HepG2 (cell line): ENCODE data around the gene RAB36. TPM values are rescaled to one million over a fixed set of nuclear protein-coding genes. Genes with fewer than 3 reads are reported as not detected.

ENCODE experiments used
- ATAC-seq: fragments of 200-7000 bp; cut with Tn5 transposase; 3 replicates; pipeline ENCODE4 v1.9.1; 2020; ENCODE audit warnings: mild to moderate bottlenecking, moderate library complexity
- BruUV-seq: library from RNA; stranded (reverse); fragments of 400-500 nt; replicated peaks from 2 replicates; lab custom pipeline; 2021; lab: Mats Ljungman, UMichigan
- CTCF ChIA-PET: fragments of 300-600 bp; formaldehyde crosslinking; extraction: SDS; loops from one replicate; lab custom pipeline; 2021; ENCODE audit warnings: low total read pairs, inconsistent platforms, low intra/inter-chr PET ratio; lab: Yijun Ruan, JAX
- POLR2A ChIA-PET: fragments of 350-600 bp; sonication (Branson Sonifier 250); formaldehyde crosslinking; loops from one replicate; lab custom pipeline; 2020; ENCODE audit warnings: antibody characterized with exemption, inconsistent platforms; lab: Yijun Ruan, JAX
- DNase-seq: peaks from one replicate; pipeline ENCODE4 v3.0.0-alpha.2; 2015; ENCODE audit warnings: low spot score
- FAIRE-seq: peaks from 3 replicates; lab custom pipeline; 2011; peaks lifted over from hg19 to GRCh38; lab: Jason Lieb, UNC
- H2AFZ ChIP-seq: one replicate; pipeline ENCODE4 v1.6.1; 2011; ENCODE audit warnings: low read length, inconsistent platforms
- H3K27ac ChIP-seq: fragments of 300-600 bp; 3 replicates; pipeline ENCODE4 v1.8.0; 2011; ENCODE audit warnings: mixed run types, mild to moderate bottlenecking, mixed read lengths, low read length, inconsistent platforms; ENCODE audit not compliant: insufficient read depth; ENCODE audit errors: extremely low read length
- H3K27me3 ChIP-seq, 2 experiments: fragments of 200-600 bp in 1 of 2; 2 replicates in 1 of 2; 3 replicates in 1 of 2; pipeline versions ENCODE4 v1.6.0 to v1.8.0; 2011; ENCODE audit warnings: low read length in 2 of 2, mild to moderate bottlenecking in 2 of 2, moderate library complexity in 2 of 2, inconsistent platforms in 1 of 2; ENCODE audit not compliant: insufficient read depth in 2 of 2, control insufficient read depth in 1 of 2
- H3K36me3 ChIP-seq, 2 experiments: fragments of 200-600 bp in 1 of 2; replicated peaks in 1 of 2; 2 replicates in 1 of 2; 3 replicates in 1 of 2; pipeline versions ENCODE4 v1.5.1 to v1.8.0; 2011; ENCODE audit warnings: low read length in 2 of 2, inconsistent platforms in 1 of 2; ENCODE audit not compliant: insufficient read depth in 2 of 2, control insufficient read depth in 1 of 2
- H3K4me1 ChIP-seq: 2 replicates; pipeline ENCODE4 v1.5.1; 2012; ENCODE audit warnings: low read length, inconsistent platforms; ENCODE audit not compliant: insufficient read depth
- H3K4me2 ChIP-seq: 2 replicates; pipeline ENCODE4 v1.6.0; 2011; ENCODE audit warnings: low read depth, low read length, inconsistent platforms
- H3K4me3 ChIP-seq, 3 experiments: fragments of 200-600 bp in 1 of 3; sonication (generic), shearing (Covaris generic) in 1 of 3; replicated peaks in 1 of 3; 2 replicates each; pipeline ENCODE4 v1.5.1; 2011 to 2016; ENCODE audit warnings: low read length in 3 of 3, inconsistent platforms in 2 of 3, low read depth in 2 of 3, mild to moderate bottlenecking in 2 of 3, control low read depth in 1 of 3, mixed read lengths in 1 of 3; ENCODE audit not compliant: insufficient read depth in 1 of 3
- H3K79me2 ChIP-seq: one replicate; pipeline ENCODE4 v1.6.1; 2011; ENCODE audit warnings: low read length, inconsistent platforms; ENCODE audit not compliant: insufficient read depth
- H3K9ac ChIP-seq: 2 replicates; pipeline ENCODE4 v1.6.0; 2011; ENCODE audit warnings: mild to moderate bottlenecking, low read depth, low read length, inconsistent platforms; ENCODE audit not compliant: insufficient read depth
- H3K9me3 ChIP-seq: 2 replicates; pipeline ENCODE4 v1.5.1; 2012; ENCODE audit warnings: mild to moderate bottlenecking, low read length
- H4K20me1 ChIP-seq: 2 replicates; pipeline ENCODE4 v1.6.0; 2011; ENCODE audit warnings: inconsistent platforms, mild to moderate bottlenecking, low read length, moderate library complexity; ENCODE audit not compliant: insufficient read depth
- CHD2 ChIP-seq: IDR thresholded peaks from 2 replicates; pipeline ENCODE4 v1.6.1; 2011; ENCODE audit warnings: low read depth, low read length, improper control_type of control experiment
- FOXK1 ChIP-seq: sonication (generic); formaldehyde crosslinking; IDR thresholded peaks from 2 replicates; pipeline ENCODE4 v1.4.0; 2020; ENCODE audit warnings: low read depth, missing genetic modification reagents, borderline replicate concordance
- PAWR ChIP-seq: sonication (generic); formaldehyde crosslinking; IDR thresholded peaks from 2 replicates; pipeline ENCODE4 v1.4.0; 2020; ENCODE audit warnings: missing genetic modification reagents, mild to moderate bottlenecking, borderline replicate concordance
- RXRB ChIP-seq: IDR thresholded peaks from 2 replicates; pipeline ENCODE4 v1.6.1; 2016; ENCODE audit warnings: borderline replicate concordance, missing genetic modification reagents, missing compliant biosample characterization
- SALL1 ChIP-seq: sonication (generic); formaldehyde crosslinking; IDR thresholded peaks from 2 replicates; pipeline ENCODE4 v1.8.0; 2022; ENCODE audit warnings: mild to moderate bottlenecking, missing genetic modification reagents
- SRF ChIP-seq: IDR thresholded peaks from 2 replicates; pipeline ENCODE4 v1.6.1; 2011; ENCODE audit warnings: mild to moderate bottlenecking, low read depth, low read length, moderate library complexity
- THAP11 ChIP-seq: IDR thresholded peaks from 2 replicates; pipeline ENCODE4 v1.6.1; 2016; ENCODE audit warnings: missing biosample characterization, missing genetic modification reagents
- TP53 ChIP-seq: sonication (generic); formaldehyde crosslinking; conservative IDR thresholded peaks from 2 replicates; pipeline ENCODE4 v1.4.0; 2020; ENCODE audit warnings: missing genetic modification reagents
- ZNF20 ChIP-seq: sonication (generic); formaldehyde crosslinking; IDR thresholded peaks from 2 replicates; pipeline ENCODE4 v1.4.0; 2020; ENCODE audit warnings: mild to moderate bottlenecking, moderate library complexity, missing genetic modification reagents
- ZNF282 ChIP-seq: fragments of 450-650 bp; IDR thresholded peaks from 2 replicates; pipeline ENCODE4 v1.6.1; 2018; ENCODE audit not compliant: partially characterized antibody
- ZNF383 ChIP-seq: sonication (generic); formaldehyde crosslinking; IDR thresholded peaks from 2 replicates; pipeline ENCODE4 v1.4.0; 2020; ENCODE audit warnings: missing genetic modification reagents, mild to moderate bottlenecking, borderline replicate concordance
- ZNF567 ChIP-seq: sonication (generic); formaldehyde crosslinking; IDR thresholded peaks from 2 replicates; pipeline ENCODE4 v1.8.1; 2023; ENCODE audit warnings: mild to moderate bottlenecking, missing genetic modification reagents, borderline replicate concordance
- ZNF614 ChIP-seq: IDR thresholded peaks from 2 replicates; pipeline ENCODE4 v1.6.1; 2018; ENCODE audit warnings: missing biosample characterization, missing genetic modification reagents, inconsistent platforms, borderline replicate concordance
- ZNF644 ChIP-seq: IDR thresholded peaks from 2 replicates; pipeline ENCODE4 v1.6.1; 2016; ENCODE audit warnings: low read depth
- ZNF670 ChIP-seq: sonication (generic); formaldehyde crosslinking; IDR thresholded peaks from 2 replicates; pipeline ENCODE4 v1.8.0; 2022; ENCODE audit warnings: mild to moderate bottlenecking, missing genetic modification reagents, borderline replicate concordance
- WGBS: methylation state at CpG from one replicate; pipeline ENCODE4 v1.1.6; 2017; ENCODE audit warnings: low lambda C conversion rate; 5-methylcytosine and 5-hydroxymethylcytosine counted together
- in situ Hi-C: cut with HindIII; loops from 2 replicates; pipeline ENCODE4 v1.10.0; 2017; ENCODE audit warnings: low pct_unique_long_range_greater_than_20kb; ENCODE audit not compliant: extremely low pct_ligation_motif_present
- intact Hi-C: fragments of 100-400 bp; cut with micrococcal nuclease; formaldehyde crosslinking; loops from one replicate; pipeline ENCODE4 v1.10.0; 2022; ENCODE audit not compliant: unreplicated experiment
- polyA plus RNA-seq, 8 experiments: library from polyadenylated mRNA; depleted of rRNA in 3 of 8; stranded (reverse) in 7 of 8; unstranded in 1 of 8; fragments of >200 nt; fragmentation: Illumina TruSeq in 4 of 8; extraction: Trizol in 4 of 8; gene quantifications; 2 replicates each; pipeline versions ENCODE4 v1.2.1 to v1.2.3, GENCODE V29; 2011 to 2016; ENCODE audit warnings: low read depth in 4 of 8, missing spikeins in 1 of 8, mixed read lengths in 1 of 8; ENCODE audit not compliant: insufficient read depth in 1 of 8
- total RNA-seq, 5 experiments: library from RNA; depleted of rRNA; stranded (reverse); fragments of >200 nt; fragmentation: Illumina TruSeq; extraction: Trizol; gene quantifications; 2 replicates each; pipeline ENCODE4 v1.2.3, GENCODE V29; 2016; ENCODE audit warnings: low read depth in 1 of 5
- TF ChIP-seq, protein P1 (sequence below): IDR thresholded peaks from 2 replicates; pipeline ENCODE4 v1.6.1; 2018; ENCODE audit warnings: missing genetic modification reagents, mild to moderate bottlenecking, missing compliant biosample characterization
- TF ChIP-seq, protein P2 (sequence below): IDR thresholded peaks from 2 replicates; pipeline ENCODE4 v1.6.1; 2016; ENCODE audit warnings: control low read depth
- TF ChIP-seq, protein P3 (sequence below): sonication (generic); formaldehyde crosslinking; IDR thresholded peaks from 2 replicates; pipeline ENCODE4 v1.5.0; 2020; ENCODE audit warnings: missing genetic modification reagents
- TF ChIP-seq, protein P4 (sequence below): sonication (generic); formaldehyde crosslinking; IDR thresholded peaks from 2 replicates; pipeline ENCODE4 v1.4.0; 2020; ENCODE audit warnings: mild to moderate bottlenecking, missing genetic modification reagents
- TF ChIP-seq, protein P5 (sequence below): sonication (generic); formaldehyde crosslinking; IDR thresholded peaks from 2 replicates; pipeline ENCODE4 v1.8.1; 2023; ENCODE audit warnings: missing genetic modification reagents, inconsistent platforms, borderline replicate concordance

RAB36 gene
- total and polyA plus RNA-seq, 2 of the 13 experiments (the other 11 are each of a cell fraction or from before 2014, with no cell fraction given) = 0.24 to 0.86 TPM

DNA sequence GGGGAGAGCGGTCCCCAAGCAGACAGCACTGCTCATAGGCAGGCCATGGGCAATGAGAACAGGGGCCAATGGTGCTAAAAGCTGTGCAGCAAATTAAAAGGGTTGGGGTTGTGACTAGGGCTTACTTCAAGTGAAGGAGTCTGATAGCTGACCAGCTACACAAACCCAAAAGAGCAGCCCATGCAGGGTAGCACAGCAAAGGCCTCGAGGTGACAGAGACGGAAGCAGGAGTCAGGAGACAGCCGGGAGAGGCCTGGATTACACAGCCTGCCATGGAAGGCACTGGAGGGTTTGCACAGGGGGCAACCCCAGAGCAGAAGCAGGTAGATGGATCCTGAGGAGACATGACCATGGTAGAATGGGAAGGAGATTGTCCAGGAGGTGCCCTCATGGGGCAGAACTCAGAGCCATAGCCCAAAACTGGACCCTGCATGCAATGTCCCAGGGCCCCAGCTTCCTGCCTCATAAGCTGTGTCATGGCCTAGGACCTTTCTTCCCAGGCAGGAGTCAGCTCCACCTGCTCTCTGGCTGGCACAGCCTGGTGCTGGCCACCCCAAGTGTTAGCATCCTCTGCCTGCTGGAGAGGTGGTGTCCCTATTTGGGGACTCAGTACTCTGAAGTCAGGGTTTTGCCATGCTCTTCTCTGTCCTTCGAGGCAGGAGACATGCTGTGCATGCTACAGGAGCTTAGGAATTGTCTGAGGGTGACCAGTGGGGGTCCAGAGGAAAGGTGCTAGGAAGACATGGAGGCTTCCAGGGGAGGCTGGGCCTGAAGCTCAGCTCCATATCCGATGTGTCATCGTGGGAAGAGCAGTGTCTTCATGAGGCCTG lies 36.8 kb upstream of the RAB36 start (continued):
- TF ChIP-seq, protein P1, sequence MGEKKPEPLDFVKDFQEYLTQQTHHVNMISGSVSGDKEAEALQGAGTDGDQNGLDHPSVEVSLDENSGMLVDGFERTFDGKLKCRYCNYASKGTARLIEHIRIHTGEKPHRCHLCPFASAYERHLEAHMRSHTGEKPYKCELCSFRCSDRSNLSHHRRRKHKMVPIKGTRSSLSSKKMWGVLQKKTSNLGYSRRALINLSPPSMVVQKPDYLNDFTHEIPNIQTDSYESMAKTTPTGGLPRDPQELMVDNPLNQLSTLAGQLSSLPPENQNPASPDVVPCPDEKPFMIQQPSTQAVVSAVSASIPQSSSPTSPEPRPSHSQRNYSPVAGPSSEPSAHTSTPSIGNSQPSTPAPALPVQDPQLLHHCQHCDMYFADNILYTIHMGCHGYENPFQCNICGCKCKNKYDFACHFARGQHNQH (CRISPR knock-in tag) = no peak
- no peak for TF ChIP-seq ZNF383 (CRISPR knock-in tag)
- TF ChIP-seq ZNF567 (CRISPR knock-in tag) = no peak
- no peak for TF ChIP-seq CHD2
- TF ChIP-seq, all 625 proteins: peak for 0

DNA sequence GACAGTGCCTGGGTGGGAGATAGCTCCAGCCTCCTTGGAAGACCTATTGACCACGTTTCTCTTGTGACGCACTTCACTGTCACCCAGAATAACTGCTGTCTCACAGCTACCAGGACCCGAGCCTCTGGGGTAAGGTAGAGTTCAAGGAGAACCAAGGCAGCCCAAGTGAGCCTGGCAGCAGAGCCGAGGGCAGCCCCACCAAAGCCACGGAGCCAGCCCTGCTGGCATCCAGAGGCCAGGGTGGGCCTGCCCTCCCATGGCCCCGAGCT lies 36.3 kb upstream of the RAB36 start:
- in situ Hi-C loops = no loop called here
- Histone ChIP-seq H3K4me2 (no peak overlapping the region), H4K20me1 (no peaks in the 10 kb centered on the region), H3K36me3 (peaks cover 2 to 7% of the 10 kb centered on the region in 2 experiments; a peak in 3 of 5 replicates), H3K79me2 (no peaks in the 10 kb centered on the region), H3K27ac (no peak overlapping the region), H3K9me3 (no peaks in the 10 kb centered on the region), H3K9ac (no peak overlapping the region), H3K4me1 (peaks cover 10% of the 10 kb centered on the region; the same call in 1 of the 2 replicates), H3K4me3 (no peak overlapping the region), H3K27me3 (no peaks in the 10 kb centered on the region), H2AFZ (no peak overlapping the region)
- FAIRE-seq (no peak), ATAC-seq (no peak), DNase-seq (no peak)
- WGBS = 90% methylated on average over 2 of the region's 6 CpGs
- intact Hi-C loops = no loop called here
- ChIA-PET POLR2A (no interaction called here), CTCF (no interaction called here)
- no TSS peak for BruUV-seq
- TF ChIP-seq, protein P2, sequence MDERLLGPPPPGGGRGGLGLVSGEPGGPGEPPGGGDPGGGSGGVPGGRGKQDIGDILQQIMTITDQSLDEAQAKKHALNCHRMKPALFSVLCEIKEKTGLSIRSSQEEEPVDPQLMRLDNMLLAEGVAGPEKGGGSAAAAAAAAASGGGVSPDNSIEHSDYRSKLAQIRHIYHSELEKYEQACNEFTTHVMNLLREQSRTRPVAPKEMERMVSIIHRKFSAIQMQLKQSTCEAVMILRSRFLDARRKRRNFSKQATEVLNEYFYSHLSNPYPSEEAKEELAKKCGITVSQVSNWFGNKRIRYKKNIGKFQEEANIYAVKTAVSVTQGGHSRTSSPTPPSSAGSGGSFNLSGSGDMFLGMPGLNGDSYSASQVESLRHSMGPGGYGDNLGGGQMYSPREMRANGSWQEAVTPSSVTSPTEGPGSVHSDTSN (CRISPR knock-in tag) = no peak
- no peak for TF ChIP-seq ZNF644 (CRISPR knock-in tag)
- no peak for TF ChIP-seq SRF
- TF ChIP-seq ZNF20 = no peak
- no peak for TF ChIP-seq PAWR (CRISPR knock-in tag)
- no peak for TF ChIP-seq RXRB (CRISPR knock-in tag)
- TF ChIP-seq ZNF670 = no peak
- TF ChIP-seq ZNF614 (CRISPR knock-in tag) = no peak
- TF ChIP-seq, protein P3, sequence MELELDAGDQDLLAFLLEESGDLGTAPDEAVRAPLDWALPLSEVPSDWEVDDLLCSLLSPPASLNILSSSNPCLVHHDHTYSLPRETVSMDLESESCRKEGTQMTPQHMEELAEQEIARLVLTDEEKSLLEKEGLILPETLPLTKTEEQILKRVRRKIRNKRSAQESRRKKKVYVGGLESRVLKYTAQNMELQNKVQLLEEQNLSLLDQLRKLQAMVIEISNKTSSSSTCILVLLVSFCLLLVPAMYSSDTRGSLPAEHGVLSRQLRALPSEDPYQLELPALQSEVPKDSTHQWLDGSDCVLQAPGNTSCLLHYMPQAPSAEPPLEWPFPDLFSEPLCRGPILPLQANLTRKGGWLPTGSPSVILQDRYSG (CRISPR knock-in tag) = no peak
- no peak for TF ChIP-seq FOXK1
- no peak for TF ChIP-seq ZNF282
- no peak for TF ChIP-seq TP53 (CRISPR knock-in tag)
- TF ChIP-seq, protein P4, sequence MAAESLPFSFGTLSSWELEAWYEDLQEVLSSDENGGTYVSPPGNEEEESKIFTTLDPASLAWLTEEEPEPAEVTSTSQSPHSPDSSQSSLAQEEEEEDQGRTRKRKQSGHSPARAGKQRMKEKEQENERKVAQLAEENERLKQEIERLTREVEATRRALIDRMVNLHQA (CRISPR knock-in tag) = no peak
- TF ChIP-seq, protein P5, sequence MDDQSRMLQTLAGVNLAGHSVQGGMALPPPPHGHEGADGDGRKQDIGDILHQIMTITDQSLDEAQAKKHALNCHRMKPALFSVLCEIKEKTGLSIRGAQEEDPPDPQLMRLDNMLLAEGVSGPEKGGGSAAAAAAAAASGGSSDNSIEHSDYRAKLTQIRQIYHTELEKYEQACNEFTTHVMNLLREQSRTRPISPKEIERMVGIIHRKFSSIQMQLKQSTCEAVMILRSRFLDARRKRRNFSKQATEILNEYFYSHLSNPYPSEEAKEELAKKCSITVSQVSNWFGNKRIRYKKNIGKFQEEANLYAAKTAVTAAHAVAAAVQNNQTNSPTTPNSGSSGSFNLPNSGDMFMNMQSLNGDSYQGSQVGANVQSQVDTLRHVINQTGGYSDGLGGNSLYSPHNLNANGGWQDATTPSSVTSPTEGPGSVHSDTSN (CRISPR knock-in tag) = no peak
- no peak for TF ChIP-seq THAP11 (CRISPR knock-in tag)
- TF ChIP-seq SALL1 (CRISPR knock-in tag) = no peak
